Neural progenitor cell (in vitro differentiated cells): ENCODE measurements around the gene AUTS2. TPM values are rescaled to one million over a fixed set of nuclear protein-coding genes. Genes with fewer than 3 reads are reported as not detected.

ENCODE experiments used
- DNase-seq: peaks from one replicate; pipeline ENCODE4 v3.0.0-alpha.2; 2016; ENCODE audit warnings: low spot score
- H2AFZ ChIP-seq: fragments of 200-600 bp; sonication (generic); replicated peaks from 2 replicates; pipeline ENCODE4 v1.6.1; 2016; ENCODE audit warnings: antibody characterized with exemption
- H3F3A ChIP-seq: fragments of 200-600 bp; sonication (generic); 2 replicates; pipeline ENCODE4 v1.6.1; 2016; ENCODE audit warnings: antibody characterized with exemption, low read depth
- H3K27ac ChIP-seq: fragments of 200-600 bp; sonication (generic); 2 replicates; pipeline ENCODE4 v1.5.1; 2016; ENCODE audit warnings: mild to moderate bottlenecking
- H3K27me3 ChIP-seq: fragments of 200-600 bp; sonication (generic); 2 replicates; pipeline ENCODE4 v1.6.1; 2016; ENCODE audit warnings: mild to moderate bottlenecking, moderate library complexity
- H3K36me3 ChIP-seq: fragments of 200-600 bp; sonication (generic); 2 replicates; pipeline ENCODE4 v1.5.1; 2016
- H3K4me1 ChIP-seq: fragments of 200-600 bp; sonication (generic); 2 replicates; pipeline ENCODE4 v1.6.1; 2016; ENCODE audit warnings: mixed run types
- H3K4me2 ChIP-seq: fragments of 200-600 bp; sonication (generic); 2 replicates; pipeline ENCODE4 v1.6.1; 2016
- H3K4me3 ChIP-seq: fragments of 200-600 bp; sonication (generic); 2 replicates; pipeline ENCODE4 v1.5.1; 2016
- H3K79me2 ChIP-seq: fragments of 200-600 bp; sonication (generic); 2 replicates; pipeline ENCODE4 v1.6.1; 2016; ENCODE audit warnings: low read depth
- H3K9ac ChIP-seq: fragments of 200-600 bp; sonication (generic); 2 replicates; pipeline ENCODE4 v1.6.1; 2016
- H3K9me3 ChIP-seq: fragments of 200-600 bp; sonication (generic); 2 replicates; pipeline ENCODE4 v1.5.1; 2016; ENCODE audit warnings: low read depth
- H4K20me1 ChIP-seq: fragments of 200-600 bp; sonication (generic); 2 replicates; pipeline ENCODE4 v1.6.1; 2016; ENCODE audit warnings: low read depth
- H3K27ac Mint-ChIP-seq: 3 replicates; pipeline ENCODE4 v1.8.0; 2021; ENCODE audit warnings: mixed read lengths
- H3K27me3 Mint-ChIP-seq: 2 replicates; pipeline ENCODE4 v1.8.0; 2022; ENCODE audit warnings: low read depth, mild to moderate bottlenecking, inconsistent platforms, moderate library complexity, mixed read lengths; ENCODE audit not compliant: insufficient read depth
- H3K36me3 Mint-ChIP-seq: 3 replicates; pipeline ENCODE4 v1.8.0; 2021; ENCODE audit warnings: mixed read lengths
- H3K4me1 Mint-ChIP-seq: 3 replicates; pipeline ENCODE4 v1.8.0; 2021; ENCODE audit warnings: mixed read lengths
- H3K4me3 Mint-ChIP-seq: 3 replicates; pipeline ENCODE4 v1.8.0; 2021; ENCODE audit warnings: mild to moderate bottlenecking, moderate library complexity, mixed read lengths
- H3K9me3 Mint-ChIP-seq: 3 replicates; pipeline ENCODE4 v1.8.0; 2020; ENCODE audit warnings: mixed read lengths
- CTCF ChIP-seq: fragments of 200-600 bp; sonication (generic); IDR thresholded peaks from 2 replicates; pipeline ENCODE4 v1.5.1; 2017; ENCODE audit warnings: antibody characterized with exemption, mild to moderate bottlenecking
- EZH2 ChIP-seq: fragments of 200-600 bp; sonication (generic); IDR thresholded peaks from 2 replicates; pipeline ENCODE4 v1.6.1; 2017; ENCODE audit warnings: antibody characterized with exemption, mild to moderate bottlenecking, moderate library complexity
- EZH2phosphoT487 ChIP-seq: fragments of 200-600 bp; sonication (generic); IDR thresholded peaks from 2 replicates; pipeline ENCODE4 v1.6.1; 2017; ENCODE audit warnings: antibody characterized with exemption
- total RNA-seq: library from RNA; depleted of rRNA; stranded (reverse); fragments of >200 nt; gene quantifications from 2 replicates; pipeline ENCODE4 v1.2.3, GENCODE V29; 2015; ENCODE audit warnings: low replicate concordance

AUTS2 gene
- total RNA-seq, 1 donor from 2014 or later, result 50.0 TPM

- H3K4me3 Mint-ChIP-seq, result no peak overlapping the region
- H3F3A ChIP-seq, result peaks cover 23% of the 10 kb centered on the region
- H3K4me1 ChIP-seq, result peaks cover 52% of the 10 kb centered on the region
- H3K4me1 Mint-ChIP-seq, result peaks cover 68% of the 10 kb centered on the region
- H3K27ac ChIP-seq, result no peak overlapping the region
- no peak overlapping the region for H3K9ac ChIP-seq
- no peaks in the 10 kb centered on the region for H3K27me3 Mint-ChIP-seq
- no peak overlapping the region for H3K4me2 ChIP-seq
- H3K9me3 Mint-ChIP-seq, result no peaks in the 10 kb centered on the region
- H3K79me2 ChIP-seq, result no peaks in the 10 kb centered on the region
- H3K27me3 ChIP-seq, result no peaks in the 10 kb centered on the region
- peak; percentile 10 for DNase-seq
- no peaks in the 10 kb centered on the region for H3K36me3 Mint-ChIP-seq
- TF ChIP-seq CTCF (no peak), EZH2 (no peak), EZH2phosphoT487 (no peak)
- H3K36me3 ChIP-seq, result no peaks in the 10 kb centered on the region
- H3K27ac Mint-ChIP-seq, result no peak overlapping the region
- no peak overlapping the region for H2AFZ ChIP-seq
- no peak overlapping the region for H3K4me3 ChIP-seq
- no peaks in the 10 kb centered on the region for H3K9me3 ChIP-seq
- H4K20me1 ChIP-seq, result peaks cover 47% of the 10 kb centered on the region
Measured at GRCh38 chr7:69735582-69735981, 137.3 kb downstream of the AUTS2 start.

DNA sequence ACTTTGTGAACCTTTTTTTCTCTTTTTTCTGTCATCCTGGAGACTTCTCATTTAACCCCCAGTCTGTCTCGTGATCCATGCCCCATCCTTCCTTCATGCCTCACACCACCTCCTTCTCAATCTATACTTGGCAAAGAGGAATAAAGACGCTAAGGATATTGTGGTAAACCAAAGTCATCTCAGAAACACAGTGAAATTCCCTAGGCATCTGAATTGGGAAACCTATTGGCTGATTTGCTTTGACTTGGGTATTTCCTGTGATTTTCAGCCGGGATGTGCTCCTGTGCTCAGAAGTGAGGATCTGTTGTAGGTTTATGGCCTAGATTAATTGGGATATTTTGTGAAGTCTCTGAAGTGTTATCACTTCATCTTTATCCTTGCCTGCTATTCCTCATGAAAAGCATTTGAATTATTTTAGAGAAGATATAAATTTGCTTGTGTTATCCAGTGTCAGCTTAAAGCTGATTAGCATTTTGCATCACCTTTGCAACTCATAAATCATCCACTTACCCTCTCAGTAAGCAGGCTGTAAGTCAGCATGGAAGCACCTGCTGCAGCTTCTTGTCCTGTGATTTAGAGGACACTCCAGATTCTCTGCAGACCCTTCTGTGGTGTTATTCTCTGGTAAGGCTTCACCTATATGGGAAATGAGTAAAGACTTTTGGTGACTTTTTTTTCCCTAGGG is 138.0 kb downstream of the AUTS2 start:
- no peaks in the 10 kb centered on the region for H3K36me3 ChIP-seq
- no peaks in the 10 kb centered on the region for H3K36me3 Mint-ChIP-seq
- H3K4me2 ChIP-seq, result no peak overlapping the region
- H3F3A ChIP-seq, result peaks cover 23% of the 10 kb centered on the region
- no peaks in the 10 kb centered on the region for H3K27me3 Mint-ChIP-seq
- DNase-seq, result no peak
- TF ChIP-seq EZH2 (no peak), EZH2phosphoT487 (no peak), CTCF (no peak)
- no peak overlapping the region for H3K27ac Mint-ChIP-seq
- H3K27ac ChIP-seq, result no peak overlapping the region
- H2AFZ ChIP-seq, result no peak overlapping the region
- H3K9me3 ChIP-seq, result no peaks in the 10 kb centered on the region
- no peak overlapping the region for H3K9ac ChIP-seq
- H3K4me1 ChIP-seq, result peaks cover 52% of the 10 kb centered on the region
- peaks cover 75% of the 10 kb centered on the region for H3K4me1 Mint-ChIP-seq
- no peaks in the 10 kb centered on the region for H3K27me3 ChIP-seq
- H3K4me3 Mint-ChIP-seq, result no peak overlapping the region
- H4K20me1 ChIP-seq, result peaks cover 45% of the 10 kb centered on the region
- no peak overlapping the region for H3K4me3 ChIP-seq
- no peaks in the 10 kb centered on the region for H3K9me3 Mint-ChIP-seq
- no peaks in the 10 kb centered on the region for H3K79me2 ChIP-seq

- no peaks in the 10 kb centered on the region for H3K9me3 Mint-ChIP-seq
- Histone ChIP-seq H3K4me3 (peak overlapping the region; percentile 2), H3K9ac (no peak overlapping the region), H3K27ac (no peak overlapping the region), H3K9me3 (no peaks in the 10 kb centered on the region), H4K20me1 (peaks cover 35% of the 10 kb centered on the region), H3K36me3 (no peaks in the 10 kb centered on the region), H3F3A (peaks cover 23% of the 10 kb centered on the region), H3K27me3 (no peaks in the 10 kb centered on the region), H3K4me2 (peak overlapping the region; percentile 57), H3K79me2 (no peaks in the 10 kb centered on the region), H3K4me1 (peaks cover 42% of the 10 kb centered on the region), H2AFZ (no peak overlapping the region)
- H3K36me3 Mint-ChIP-seq, result no peaks in the 10 kb centered on the region
- peaks cover 63% of the 10 kb centered on the region for H3K4me1 Mint-ChIP-seq
- peak; percentile 67 for DNase-seq
- TF ChIP-seq EZH2phosphoT487 (no peak), CTCF (no peak), EZH2 (no peak)
- peak overlapping the region; percentile 90 for H3K27ac Mint-ChIP-seq
- peak overlapping the region; percentile 61 for H3K4me3 Mint-ChIP-seq
- H3K27me3 Mint-ChIP-seq, result no peaks in the 10 kb centered on the region
Measured at GRCh38 chr7:69738396-69738951, 140.2 kb downstream of the AUTS2 start.
